ENCODE results near the gene ELFN2.
"Not testable (repeated sequence)": the region's sequence is repeated elsewhere in the genome, so short reads cannot be mapped to it uniquely, and the experiment has no call there.

Gene ELFN2, protein sequence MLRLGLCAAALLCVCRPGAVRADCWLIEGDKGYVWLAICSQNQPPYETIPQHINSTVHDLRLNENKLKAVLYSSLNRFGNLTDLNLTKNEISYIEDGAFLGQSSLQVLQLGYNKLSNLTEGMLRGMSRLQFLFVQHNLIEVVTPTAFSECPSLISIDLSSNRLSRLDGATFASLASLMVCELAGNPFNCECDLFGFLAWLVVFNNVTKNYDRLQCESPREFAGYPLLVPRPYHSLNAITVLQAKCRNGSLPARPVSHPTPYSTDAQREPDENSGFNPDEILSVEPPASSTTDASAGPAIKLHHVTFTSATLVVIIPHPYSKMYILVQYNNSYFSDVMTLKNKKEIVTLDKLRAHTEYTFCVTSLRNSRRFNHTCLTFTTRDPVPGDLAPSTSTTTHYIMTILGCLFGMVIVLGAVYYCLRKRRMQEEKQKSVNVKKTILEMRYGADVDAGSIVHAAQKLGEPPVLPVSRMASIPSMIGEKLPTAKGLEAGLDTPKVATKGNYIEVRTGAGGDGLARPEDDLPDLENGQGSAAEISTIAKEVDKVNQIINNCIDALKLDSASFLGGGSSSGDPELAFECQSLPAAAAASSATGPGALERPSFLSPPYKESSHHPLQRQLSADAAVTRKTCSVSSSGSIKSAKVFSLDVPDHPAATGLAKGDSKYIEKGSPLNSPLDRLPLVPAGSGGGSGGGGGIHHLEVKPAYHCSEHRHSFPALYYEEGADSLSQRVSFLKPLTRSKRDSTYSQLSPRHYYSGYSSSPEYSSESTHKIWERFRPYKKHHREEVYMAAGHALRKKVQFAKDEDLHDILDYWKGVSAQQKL

GRCh38 chr22:37427135-37427710 lies at the start of gene ELFN2:
ELFN2 (minus strand) TSS chr22:37427479; CDS start chr22:37375534, 51,945 bp downstream.
- DNase-seq, result no peak

- no peak for DNase-seq
These were observed 49.4 kb upstream of the ELFN2 start for GRCh38 chr22:37476389-37477329.

DNA sequence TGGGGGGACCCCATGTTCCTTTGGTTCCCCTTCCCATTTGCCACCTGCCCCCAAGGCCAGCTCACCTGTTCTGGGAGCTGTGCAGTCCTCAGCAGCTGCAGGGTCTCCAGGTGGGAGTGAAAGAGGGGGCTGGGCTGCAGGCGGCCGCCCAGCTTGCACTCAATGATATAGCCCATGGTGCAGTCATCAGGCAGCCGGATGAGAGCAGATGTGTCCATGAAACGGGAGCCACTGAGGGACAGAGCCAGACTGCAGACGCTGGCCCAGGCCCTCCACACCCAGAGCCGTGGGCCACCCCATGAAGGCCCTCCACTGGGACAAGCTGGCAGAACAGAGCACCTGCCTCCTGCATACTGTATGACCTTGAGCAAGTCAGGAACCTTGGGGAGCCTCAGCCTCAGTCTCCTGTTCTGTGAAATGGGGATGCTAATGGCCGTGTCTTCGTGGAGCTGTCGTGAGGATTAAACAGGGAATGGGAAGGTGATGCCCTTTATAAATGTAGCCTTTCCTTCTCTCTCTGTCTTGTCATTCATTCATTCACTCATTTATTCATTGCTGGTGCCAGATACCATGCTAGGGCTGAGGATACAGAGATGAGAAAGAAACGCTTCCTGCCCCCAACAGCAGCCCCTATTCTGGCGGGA lies 47.3 kb upstream of the ELFN2 start:
- no peak for DNase-seq

DNA sequence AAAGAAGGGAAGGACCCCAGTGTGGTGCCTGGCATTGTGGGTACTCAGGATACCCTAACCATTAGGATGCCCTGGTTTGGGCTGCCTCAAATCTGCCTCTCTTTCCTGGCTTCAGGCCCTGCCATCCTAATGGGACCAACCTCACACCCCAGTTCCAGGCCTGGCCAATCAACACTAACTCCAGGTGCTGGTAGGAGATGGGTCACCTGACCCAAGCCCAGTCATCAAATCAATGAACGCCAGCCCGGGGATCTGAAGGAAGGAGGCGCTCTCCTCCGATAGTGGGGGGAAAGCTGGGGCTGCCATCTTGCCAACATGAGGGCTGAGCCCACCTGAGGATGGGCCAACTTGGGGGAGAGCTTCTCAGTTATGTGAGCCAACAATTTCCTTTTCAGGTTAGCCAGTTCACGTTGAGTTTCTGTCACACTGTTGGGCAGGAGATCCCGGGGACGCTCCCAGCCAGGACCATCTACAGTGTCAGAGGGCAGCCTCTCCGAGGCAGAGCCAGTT lies 46.2 kb upstream of the ELFN2 start:
- DNase-seq, result no peak

DNA sequence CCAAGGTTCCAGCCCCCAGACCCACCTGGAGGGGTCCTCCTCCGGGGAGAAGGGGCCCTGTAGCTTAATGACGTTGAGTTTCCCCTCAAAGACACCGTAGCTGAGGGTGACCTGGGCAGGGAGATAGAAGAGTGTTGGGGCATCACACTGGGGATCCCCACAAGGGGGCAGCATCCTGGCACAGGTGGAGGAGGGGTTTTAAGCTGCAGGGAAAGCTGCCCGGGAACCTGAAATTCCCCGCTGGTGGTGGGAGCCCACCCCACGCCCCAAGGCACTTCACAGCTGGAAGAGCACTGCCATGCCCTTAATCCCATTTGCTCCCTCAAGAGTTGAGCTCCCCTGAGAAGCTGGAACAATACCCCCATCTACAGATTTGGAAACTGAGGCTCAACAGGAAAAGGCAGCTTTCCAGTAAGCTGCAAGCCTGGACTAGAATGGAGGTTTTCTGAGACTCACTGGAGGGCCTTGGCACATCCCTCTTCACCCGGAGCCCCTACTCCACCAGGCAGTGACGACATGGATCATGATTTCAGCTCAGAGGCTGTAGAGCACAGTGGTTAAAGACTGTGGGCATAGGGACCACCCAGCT lies 45.2 kb upstream of the ELFN2 start:
- no peak for DNase-seq

- no peak for DNase-seq
These were observed 44.6 kb upstream of the ELFN2 start for GRCh38 chr22:37471727-37472417.

GRCh38 chr22:37470087-37470445 lies 42.8 kb upstream of the ELFN2 start:
- DNase-seq, result no peak

GRCh38 chr22:37469416-37470086 lies 42.3 kb upstream of the ELFN2 start:
- DNase-seq, result no peak

- DNase-seq, result not testable (repeated sequence)
These were observed 41.0 kb upstream of the ELFN2 start for GRCh38 chr22:37468201-37468695.

GRCh38 chr22:37467391-37467955 lies 40.2 kb upstream of the ELFN2 start:
- DNase-seq, result peak; percentile 14

DNA sequence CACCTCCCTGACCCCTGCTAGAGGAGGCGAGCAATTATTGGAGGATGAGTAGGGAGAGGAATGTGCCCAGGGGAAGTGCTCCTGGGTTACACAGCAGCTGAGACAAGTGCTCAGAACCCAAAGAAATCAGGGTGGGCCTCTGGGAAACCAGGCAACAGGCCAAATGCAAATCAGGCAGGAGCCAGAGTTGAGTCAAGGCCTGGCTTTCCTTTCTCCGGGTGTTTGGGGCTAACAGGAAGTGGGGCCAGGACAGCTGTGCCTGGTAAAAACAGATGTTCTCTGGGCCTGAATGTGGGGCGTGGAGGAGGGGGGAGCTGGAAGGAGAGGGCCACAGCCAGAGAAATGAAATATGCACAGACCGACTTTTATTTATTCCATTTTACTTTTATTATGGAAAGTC lies 36.9 kb upstream of the ELFN2 start:
- DNase-seq, result no peak

- no peak for DNase-seq
These were observed 35.7 kb upstream of the ELFN2 start for GRCh38 chr22:37462983-37463382.

DNA sequence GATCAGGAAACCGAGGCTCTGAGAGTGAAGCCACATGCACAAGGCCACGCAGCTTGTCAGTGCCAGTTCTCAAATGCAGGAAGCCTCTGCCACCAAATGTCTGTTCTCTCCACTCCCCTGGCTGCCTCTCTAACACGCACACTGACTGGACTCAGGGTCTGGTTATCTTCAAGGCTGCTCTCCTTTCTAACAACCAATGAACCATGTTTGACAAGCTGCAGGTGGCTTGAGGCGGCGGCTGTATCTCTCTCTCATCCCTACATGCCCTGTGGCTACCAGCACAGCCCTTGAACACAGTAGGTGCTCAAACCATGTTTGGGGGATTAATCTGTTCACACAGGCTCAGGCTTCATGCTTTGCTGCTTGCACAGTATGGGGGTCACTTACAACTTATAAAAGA lies 35.2 kb upstream of the ELFN2 start:
- no peak for DNase-seq

DNA sequence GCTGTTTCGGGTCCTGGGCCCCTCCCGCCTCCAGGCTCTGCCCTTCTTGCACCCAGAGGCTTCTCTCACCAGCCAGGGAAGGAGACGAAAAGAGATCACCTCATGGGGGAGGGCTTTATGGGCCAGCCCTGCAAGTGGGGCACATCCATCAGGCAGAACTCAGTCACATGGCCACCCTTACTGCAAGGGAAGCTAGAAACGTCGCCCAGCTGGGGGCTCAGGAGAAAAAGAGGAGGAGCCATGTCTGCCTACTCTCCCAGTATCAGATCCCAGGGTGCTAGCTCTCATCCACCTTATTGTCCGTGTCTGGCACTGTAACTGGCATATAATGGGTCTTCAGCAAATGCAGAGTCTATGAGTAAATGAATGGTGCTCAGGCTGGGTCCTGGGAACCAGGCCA lies 34.7 kb upstream of the ELFN2 start:
- DNase-seq, result no peak

DNA sequence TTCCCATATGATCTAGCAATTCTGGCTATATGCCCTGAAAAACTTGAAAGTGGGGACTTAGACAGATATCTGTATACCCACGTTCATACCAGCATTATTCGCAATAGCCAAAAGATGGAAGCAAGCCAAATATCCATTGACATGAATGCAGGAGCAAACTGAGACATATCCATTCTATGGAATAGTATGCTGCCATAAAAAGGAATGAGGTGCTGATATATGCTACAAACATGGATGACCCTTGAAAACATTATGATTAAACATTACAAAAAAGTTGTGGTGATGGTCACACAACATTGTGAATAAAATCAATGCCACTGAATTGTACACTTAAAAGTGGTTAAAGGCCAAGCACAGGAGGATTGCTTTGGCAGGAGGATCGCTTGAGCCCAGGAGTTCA lies 33.4 kb upstream of the ELFN2 start:
- DNase-seq, result no peak

- no peak for DNase-seq
These were observed 31.9 kb upstream of the ELFN2 start for GRCh38 chr22:37459206-37459605.

DNA sequence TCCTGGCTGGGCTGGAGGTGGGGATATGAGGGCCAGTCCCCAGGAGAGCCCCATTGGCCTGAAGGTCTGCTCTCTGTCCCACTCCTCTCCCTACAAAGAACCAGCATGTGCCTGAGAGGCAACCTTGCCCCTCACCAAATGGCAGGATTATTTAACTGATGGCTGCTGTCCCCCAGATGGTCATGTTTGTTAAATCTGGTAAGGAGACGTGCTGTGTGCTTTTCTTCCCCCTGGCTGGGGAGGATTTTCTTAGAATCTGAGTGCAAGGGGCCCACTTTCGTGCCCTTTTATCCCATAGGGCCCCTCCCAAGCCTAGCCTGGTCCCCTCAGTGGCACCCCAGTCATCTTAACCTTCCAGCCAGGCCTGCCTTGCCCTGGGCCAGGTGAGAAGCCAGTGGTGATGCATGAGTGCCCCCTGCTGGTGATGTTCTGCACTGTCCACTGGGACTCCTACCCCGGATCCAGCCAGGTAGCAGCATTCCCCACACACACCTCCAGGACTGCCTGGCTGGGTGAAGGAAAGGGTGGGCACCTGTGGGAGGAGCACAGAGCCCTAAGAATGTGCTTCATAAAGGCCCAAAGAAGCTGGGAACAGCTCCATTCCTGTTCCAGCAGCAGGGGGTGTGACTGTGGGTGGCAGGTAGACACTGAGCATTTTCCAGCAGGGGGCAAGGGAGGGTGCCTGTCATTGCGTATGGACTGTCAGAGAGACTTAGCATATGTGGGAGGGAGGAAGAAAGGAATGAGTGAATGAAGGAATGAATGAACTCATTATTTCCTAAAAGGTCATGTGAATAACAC lies 30.0 kb upstream of the ELFN2 start:
- no peak for DNase-seq

- no peak for DNase-seq
These were observed 29.1 kb upstream of the ELFN2 start for GRCh38 chr22:37456346-37456745.

- no peak for DNase-seq
These were observed 28.6 kb upstream of the ELFN2 start for GRCh38 chr22:37455896-37456295.

Data from DMS 273 treated with DMSO at 0.1 percent for 48 hours (cell line).